ENCODE data around the gene GPR37L1.
"Not testable (repeated sequence)": the region's sequence is repeated elsewhere in the genome, so short reads cannot be mapped to it uniquely, and the experiment has no call there.

Gene GPR37L1

DNA sequence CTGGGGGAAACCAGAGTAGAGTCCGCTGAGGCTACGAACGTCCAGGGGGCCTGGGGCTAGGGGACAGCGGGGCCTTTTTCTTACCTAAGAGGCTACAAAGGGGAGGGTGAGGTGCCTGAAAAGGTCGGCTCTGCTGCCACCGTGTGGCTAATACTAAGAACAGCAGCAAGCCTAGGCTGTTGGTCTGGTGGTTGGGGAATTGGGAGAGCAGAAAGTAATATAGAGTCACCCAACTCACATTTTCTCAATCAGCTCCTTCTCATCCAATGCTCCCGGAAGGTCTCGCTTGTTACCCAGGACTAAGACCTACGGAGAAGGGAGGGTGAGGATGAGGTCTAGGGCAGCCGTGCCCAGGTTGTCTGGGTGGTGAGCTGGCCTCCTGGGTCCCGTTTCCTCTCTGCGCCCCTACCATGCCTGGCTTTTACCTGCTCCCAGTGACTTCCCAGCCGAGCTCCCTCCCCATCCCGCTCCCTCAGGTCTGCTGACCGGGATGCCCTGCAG lies 12.6 kb downstream of the GPR37L1 start:
- Histone ChIP-seq H3K27me3 (ENCODE audit: insufficient read depth, low read length) (no peaks in the 10 kb centered on the region), H2AFZ (ENCODE audit: low read length, unreplicated experiment) (no peak overlapping the region), H3K4me1 (ENCODE audit: control insufficient read depth, insufficient read depth, low read length, unreplicated experiment) (no peaks in the 10 kb centered on the region), H3K79me2 (ENCODE audit: control insufficient read depth, insufficient read depth, low read length, unreplicated experiment) (peaks cover 9% of the 10 kb centered on the region), H3K36me3 (ENCODE audit: insufficient read depth, low read length) (no peaks in the 10 kb centered on the region), H3K27ac (ENCODE audit: low read depth, low read length) (no peak overlapping the region), H3K4me3 (ENCODE audit: low read depth, low read length) (no peak overlapping the region)

DNA sequence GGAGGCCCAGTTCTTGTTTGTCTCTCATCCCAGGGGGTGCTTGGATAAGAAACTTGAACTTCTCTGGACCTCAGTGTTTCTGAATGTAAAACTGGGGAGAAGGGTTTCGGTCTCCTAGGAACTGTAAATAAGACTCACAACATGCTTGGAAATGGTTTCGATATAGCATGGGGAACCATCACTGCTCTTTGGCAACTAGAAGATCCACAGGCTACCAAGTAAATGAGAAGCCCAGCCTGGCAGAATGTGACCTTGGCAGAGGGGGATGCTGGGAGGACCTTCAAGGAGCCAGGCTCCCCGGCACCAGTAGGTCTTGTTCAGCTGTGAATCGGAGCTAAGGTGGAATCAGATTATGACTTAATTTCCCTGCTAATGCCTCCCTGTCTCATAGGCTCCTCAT lies 18.1 kb downstream of the GPR37L1 start:
- Histone ChIP-seq H3K36me3 (ENCODE audit: insufficient read depth, low read length) (no peaks in the 10 kb centered on the region), H2AFZ (ENCODE audit: low read length, unreplicated experiment) (no peak overlapping the region), H3K4me1 (ENCODE audit: control insufficient read depth, insufficient read depth, low read length, unreplicated experiment) (peaks cover 7% of the 10 kb centered on the region), H3K27ac (ENCODE audit: low read depth, low read length) (no peak overlapping the region), H3K79me2 (ENCODE audit: control insufficient read depth, insufficient read depth, low read length, unreplicated experiment) (peaks cover 57% of the 10 kb centered on the region), H3K27me3 (ENCODE audit: insufficient read depth, low read length) (no peaks in the 10 kb centered on the region), H3K4me3 (ENCODE audit: low read depth, low read length) (no peak overlapping the region)

GRCh38 chr1:202141468-202141867 lies 18.8 kb downstream of the GPR37L1 start:
- H3K4me3 ChIP-seq (ENCODE audit: low read depth, low read length); H3K36me3 ChIP-seq (ENCODE audit: insufficient read depth, low read length); H3K27ac ChIP-seq (ENCODE audit: low read depth, low read length); H3K4me1 ChIP-seq (ENCODE audit: control insufficient read depth, insufficient read depth, low read length, unreplicated experiment); H3K27me3 ChIP-seq (ENCODE audit: insufficient read depth, low read length); H2AFZ ChIP-seq (ENCODE audit: low read length, unreplicated experiment): not testable (repeated sequence)
- H3K79me2 ChIP-seq (ENCODE audit: control insufficient read depth, insufficient read depth, low read length, unreplicated experiment), result peaks cover 57% of the 10 kb centered on the region

- no peak overlapping the region for H3K27ac ChIP-seq (ENCODE audit: low read depth, low read length)
- H3K4me1 ChIP-seq (ENCODE audit: control insufficient read depth, insufficient read depth, low read length, unreplicated experiment), result peaks cover 7% of the 10 kb centered on the region
- H3K79me2 ChIP-seq (ENCODE audit: control insufficient read depth, insufficient read depth, low read length, unreplicated experiment), result peaks cover 54% of the 10 kb centered on the region
- no peaks in the 10 kb centered on the region for H3K36me3 ChIP-seq (ENCODE audit: insufficient read depth, low read length)
- no peaks in the 10 kb centered on the region for H3K27me3 ChIP-seq (ENCODE audit: insufficient read depth, low read length)
- H3K4me3 ChIP-seq (ENCODE audit: low read depth, low read length), result peak overlapping the region; percentile 84
- no peak overlapping the region for H2AFZ ChIP-seq (ENCODE audit: low read length, unreplicated experiment)
These were observed 20.5 kb downstream of the GPR37L1 start for GRCh38 chr1:202143011-202143767.

DNA sequence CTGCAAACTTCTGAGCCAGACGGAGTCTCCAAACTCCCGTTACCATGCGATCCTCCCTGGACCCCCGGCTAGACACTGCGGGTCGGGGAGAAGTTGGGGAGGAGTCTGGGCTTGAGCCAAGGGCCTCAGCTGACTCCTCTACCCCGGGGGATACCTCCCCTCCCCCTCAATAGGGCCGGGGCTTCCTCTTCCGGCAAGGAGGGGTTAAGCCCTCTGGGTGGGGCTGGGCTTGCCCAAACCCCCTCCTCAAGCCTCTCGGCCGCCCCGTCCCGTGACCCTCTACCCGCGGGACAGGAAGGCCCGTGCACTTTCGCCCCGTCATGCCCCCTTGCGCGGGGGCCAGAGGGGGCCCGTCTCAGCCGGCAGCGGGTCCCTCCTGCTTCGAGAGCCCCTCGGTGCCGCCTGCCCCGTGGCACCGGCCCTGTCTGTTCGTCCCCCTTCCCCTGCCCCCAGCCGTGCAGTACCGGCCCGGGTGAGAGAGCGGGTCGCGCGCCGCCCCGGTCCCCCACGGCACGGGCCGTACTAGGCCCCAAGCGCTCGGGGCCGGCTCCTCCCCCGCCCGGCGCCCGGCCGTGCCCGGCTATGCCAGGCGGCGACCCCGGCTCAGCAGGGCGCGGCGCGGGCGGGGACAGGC lies 21.2 kb downstream of the GPR37L1 start:
- peaks cover 51% of the 10 kb centered on the region for H3K79me2 ChIP-seq (ENCODE audit: control insufficient read depth, insufficient read depth, low read length, unreplicated experiment)
- peaks cover 7% of the 10 kb centered on the region for H3K4me1 ChIP-seq (ENCODE audit: control insufficient read depth, insufficient read depth, low read length, unreplicated experiment)
- H3K27ac ChIP-seq (ENCODE audit: low read depth, low read length), result no peak overlapping the region
- H3K36me3 ChIP-seq (ENCODE audit: insufficient read depth, low read length), result no peaks in the 10 kb centered on the region
- no peaks in the 10 kb centered on the region for H3K27me3 ChIP-seq (ENCODE audit: insufficient read depth, low read length)
- peak overlapping the region; percentile 84 for H3K4me3 ChIP-seq (ENCODE audit: low read depth, low read length)
- H2AFZ ChIP-seq (ENCODE audit: low read length, unreplicated experiment), result peak overlapping the region; percentile 100

DNA sequence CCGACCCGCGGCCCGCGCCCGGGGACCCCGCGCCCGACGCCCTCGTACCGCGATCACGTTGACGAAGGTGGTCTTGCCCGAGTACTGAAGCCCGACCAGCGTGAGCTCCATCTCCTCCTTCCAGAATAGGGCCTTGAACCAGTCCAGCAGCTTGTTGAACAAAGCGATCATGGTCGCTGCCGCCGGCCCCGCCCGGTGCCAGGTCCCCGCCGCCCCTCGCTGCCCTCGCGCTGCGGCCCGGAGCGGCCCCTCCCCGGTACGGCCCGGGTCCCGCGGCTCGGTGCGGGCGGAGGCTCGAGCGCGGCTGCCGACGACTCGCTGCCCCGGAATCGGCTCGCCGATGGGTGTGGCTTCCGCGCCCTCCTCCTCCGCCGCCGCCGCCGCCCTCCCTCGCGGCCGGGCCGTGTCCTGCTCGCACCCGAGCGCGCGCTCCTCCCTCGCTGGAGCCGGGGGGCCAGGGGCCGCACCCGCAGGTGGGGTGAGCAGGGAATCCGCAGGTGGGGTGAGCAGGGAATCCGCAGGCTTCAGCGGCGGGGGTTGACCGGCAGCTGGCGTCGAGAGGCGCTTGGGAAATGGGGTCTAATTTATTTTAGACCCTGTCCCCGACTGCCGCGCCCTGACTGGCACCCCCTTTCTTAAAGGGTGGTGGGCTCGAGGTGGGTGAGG lies 21.8 kb downstream of the GPR37L1 start, which contains the start of gene ARL8A:
TSS of gene ARL8A (minus strand) at position 336 of the 666 bp plus-strand sequence. CDS start at position 171, 165 bp downstream.
- H3K79me2 ChIP-seq (ENCODE audit: control insufficient read depth, insufficient read depth, low read length, unreplicated experiment), result peaks cover 51% of the 10 kb centered on the region
- no peaks in the 10 kb centered on the region for H3K36me3 ChIP-seq (ENCODE audit: insufficient read depth, low read length)
- peak within 1 kb of the TSS; percentile 100 for H2AFZ ChIP-seq (ENCODE audit: low read length, unreplicated experiment)

DNA sequence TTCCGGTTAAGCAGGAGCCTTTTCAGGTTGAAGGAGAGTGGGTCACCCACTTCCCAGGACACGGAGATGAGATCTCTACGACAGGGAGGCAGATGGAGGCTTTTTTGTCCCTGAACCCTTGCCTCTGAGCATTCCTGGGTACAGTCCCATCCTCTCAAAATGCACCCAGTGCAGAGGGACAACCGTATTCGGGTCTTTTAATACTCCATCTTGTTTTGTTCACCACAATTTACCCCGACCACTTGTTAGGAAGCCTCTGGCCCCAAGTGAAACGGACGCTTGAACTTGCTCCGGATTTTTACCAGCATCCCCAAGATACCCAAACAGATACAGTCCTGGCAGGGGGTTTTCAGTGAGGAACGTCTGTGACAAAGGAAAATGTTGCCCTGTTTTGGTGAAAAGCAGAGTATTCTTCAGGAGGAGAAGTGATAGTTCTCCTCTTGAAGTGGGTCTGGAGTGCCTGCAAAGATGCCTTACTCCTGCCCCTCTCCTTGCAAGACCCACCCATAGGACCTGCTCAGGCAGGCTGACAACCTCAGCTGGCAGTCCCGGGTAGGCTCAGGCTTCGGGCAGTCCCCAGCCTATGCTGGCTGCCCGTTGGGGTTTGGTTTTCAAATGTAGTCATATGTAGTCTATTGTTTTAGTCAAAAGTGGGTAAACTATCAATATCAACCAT lies 22.5 kb downstream of the GPR37L1 start:
- H3K27ac ChIP-seq (ENCODE audit: low read depth, low read length), result no peak overlapping the region
- H3K36me3 ChIP-seq (ENCODE audit: insufficient read depth, low read length), result no peaks in the 10 kb centered on the region
- peaks cover 7% of the 10 kb centered on the region for H3K4me1 ChIP-seq (ENCODE audit: control insufficient read depth, insufficient read depth, low read length, unreplicated experiment)
- H2AFZ ChIP-seq (ENCODE audit: low read length, unreplicated experiment), result peak overlapping the region; percentile 100
- peaks cover 49% of the 10 kb centered on the region for H3K79me2 ChIP-seq (ENCODE audit: control insufficient read depth, insufficient read depth, low read length, unreplicated experiment)
- peak overlapping the region; percentile 84 for H3K4me3 ChIP-seq (ENCODE audit: low read depth, low read length)
- no peaks in the 10 kb centered on the region for H3K27me3 ChIP-seq (ENCODE audit: insufficient read depth, low read length)

More for the DNA sequence above, 21.8 kb downstream of the GPR37L1 start, which contains the start of gene ARL8A:
- H3K27ac ChIP-seq (ENCODE audit: low read depth, low read length), result no peak within 1 kb of the TSS
- H3K27me3 ChIP-seq (ENCODE audit: insufficient read depth, low read length), result no peaks in the 10 kb centered on the region
- peaks cover 7% of the 10 kb centered on the region for H3K4me1 ChIP-seq (ENCODE audit: control insufficient read depth, insufficient read depth, low read length, unreplicated experiment)
- H3K4me3 ChIP-seq (ENCODE audit: low read depth, low read length), result peak within 1 kb of the TSS; percentile 84

GRCh38 chr1:202145744-202146140 lies 23.0 kb downstream of the GPR37L1 start:
- H3K4me1 ChIP-seq (ENCODE audit: control insufficient read depth, insufficient read depth, low read length, unreplicated experiment); H3K27me3 ChIP-seq (ENCODE audit: insufficient read depth, low read length); H3K27ac ChIP-seq (ENCODE audit: low read depth, low read length); H2AFZ ChIP-seq (ENCODE audit: low read length, unreplicated experiment); H3K36me3 ChIP-seq (ENCODE audit: insufficient read depth, low read length): not testable (repeated sequence)
- peak overlapping the region; percentile 84 for H3K4me3 ChIP-seq (ENCODE audit: low read depth, low read length)
- H3K79me2 ChIP-seq (ENCODE audit: control insufficient read depth, insufficient read depth, low read length, unreplicated experiment), result peaks cover 43% of the 10 kb centered on the region

DNA sequence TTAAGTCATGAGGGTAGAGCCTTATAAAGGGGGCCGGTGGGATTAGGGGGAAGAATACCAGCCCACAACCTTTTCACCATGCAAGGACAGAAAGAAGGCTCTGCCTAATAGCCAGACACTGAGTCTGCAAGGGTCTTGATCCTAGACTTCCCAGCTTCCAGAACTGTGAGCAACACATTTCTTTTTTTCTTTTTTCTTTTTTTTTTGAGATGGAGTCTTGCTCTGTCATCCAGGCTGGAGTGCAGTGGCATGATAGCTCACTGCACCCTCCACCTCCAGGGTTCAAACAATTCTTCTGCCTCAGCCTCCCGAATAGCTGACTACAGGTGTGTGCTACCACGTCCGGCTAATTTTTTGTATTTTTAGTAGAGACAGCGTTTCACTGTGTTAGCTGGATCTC lies 23.6 kb downstream of the GPR37L1 start:
- Histone ChIP-seq H3K79me2 (ENCODE audit: control insufficient read depth, insufficient read depth, low read length, unreplicated experiment) (peaks cover 38% of the 10 kb centered on the region), H3K27me3 (ENCODE audit: insufficient read depth, low read length) (no peaks in the 10 kb centered on the region), H2AFZ (ENCODE audit: low read length, unreplicated experiment) (no peak overlapping the region), H3K27ac (ENCODE audit: low read depth, low read length) (no peak overlapping the region), H3K36me3 (ENCODE audit: insufficient read depth, low read length) (no peaks in the 10 kb centered on the region), H3K4me3 (ENCODE audit: low read depth, low read length) (no peak overlapping the region), H3K4me1 (ENCODE audit: control insufficient read depth, insufficient read depth, low read length, unreplicated experiment) (peaks cover 7% of the 10 kb centered on the region)

- Histone ChIP-seq H2AFZ (ENCODE audit: low read length, unreplicated experiment) (no peak overlapping the region), H3K27ac (ENCODE audit: low read depth, low read length) (no peak overlapping the region), H3K27me3 (ENCODE audit: insufficient read depth, low read length) (no peaks in the 10 kb centered on the region), H3K4me1 (ENCODE audit: control insufficient read depth, insufficient read depth, low read length, unreplicated experiment) (peaks cover 7% of the 10 kb centered on the region), H3K79me2 (ENCODE audit: control insufficient read depth, insufficient read depth, low read length, unreplicated experiment) (peaks cover 33% of the 10 kb centered on the region), H3K4me3 (ENCODE audit: low read depth, low read length) (no peak overlapping the region), H3K36me3 (ENCODE audit: insufficient read depth, low read length) (no peaks in the 10 kb centered on the region)
These were observed 24.3 kb downstream of the GPR37L1 start for GRCh38 chr1:202146993-202147392.

Data from ACC112 (cell line).